ENCODE results near the gene ATRIP.

Gene ATRIP

GRCh38 chr3:48470286-48470685, 23.7 kb downstream of the ATRIP start:
- Histone ChIP-seq H4K20me1 (ENCODE audit: insufficient read depth, low read length) (no peaks in the 10 kb centered on the region), H3K9me2 (ENCODE audit: low read depth, low read length) (no peaks in the 10 kb centered on the region), H3K79me2 (ENCODE audit: insufficient read depth, low read length) (no peaks in the 10 kb centered on the region), H3F3A (ENCODE audit: insufficient read depth, low read length) (no peaks in the 10 kb centered on the region), H3K36me3 (ENCODE audit: insufficient read depth, low read length) (peaks cover 34% of the 10 kb centered on the region; the same call in 1 of the 2 replicates), H3K27ac (ENCODE audit: low read depth, low read length, poor library complexity, severe bottlenecking) (peak overlapping the region; percentile 75), H3K9me3 (ENCODE audit: low read length) (no peaks in the 10 kb centered on the region), H3K9ac (ENCODE audit: low read length) (peak overlapping the region; percentile 48; the same call in 1 of the 2 replicates), H2AFZ (ENCODE audit: low read length) (no peak overlapping the region), H3K4me3 (ENCODE audit: low read depth, low read length, poor library complexity, severe bottlenecking) (peak overlapping the region; percentile 35), H3K27me3 (ENCODE audit: insufficient read depth, low read length) (no peaks in the 10 kb centered on the region), H3K4me2 (ENCODE audit: low read length) (peak overlapping the region; percentile 82), H3K4me1 (ENCODE audit: insufficient read depth, low read length, severe bottlenecking) (peaks cover 75% of the 10 kb centered on the region)
- TF ChIP-seq EZH2 (IDR thresholded peaks at IDR 0.05; ENCODE audit: borderline replicate concordance, low read length) = no peak
- TF ChIP-seq CTCF (IDR thresholded peaks at IDR 0.05; ENCODE audit: low read length) = no peak

- Histone ChIP-seq H3K4me3 (ENCODE audit: low read depth, low read length, poor library complexity, severe bottlenecking) (peak overlapping the region; percentile 66), H4K20me1 (ENCODE audit: insufficient read depth, low read length) (no peaks in the 10 kb centered on the region), H3K9ac (ENCODE audit: low read length) (peak overlapping the region; percentile 74), H3K27ac (ENCODE audit: low read depth, low read length, poor library complexity, severe bottlenecking) (peak overlapping the region; percentile 86), H3K4me2 (ENCODE audit: low read length) (peak overlapping the region; percentile 67), H3K9me3 (ENCODE audit: low read length) (no peaks in the 10 kb centered on the region), H3K9me2 (ENCODE audit: low read depth, low read length) (no peaks in the 10 kb centered on the region), H2AFZ (ENCODE audit: low read length) (no peak overlapping the region), H3K36me3 (ENCODE audit: insufficient read depth, low read length) (peaks cover 26% of the 10 kb centered on the region; the same call in 1 of the 2 replicates), H3K79me2 (ENCODE audit: insufficient read depth, low read length) (no peaks in the 10 kb centered on the region), H3K4me1 (ENCODE audit: insufficient read depth, low read length, severe bottlenecking) (peaks cover 60% of the 10 kb centered on the region), H3K27me3 (ENCODE audit: insufficient read depth, low read length) (no peaks in the 10 kb centered on the region), H3F3A (ENCODE audit: insufficient read depth, low read length) (no peaks in the 10 kb centered on the region)
- no peak for TF ChIP-seq CTCF (IDR thresholded peaks at IDR 0.05; ENCODE audit: low read length)
- TF ChIP-seq EZH2 (IDR thresholded peaks at IDR 0.05; ENCODE audit: borderline replicate concordance, low read length) = no peak
Measured at GRCh38 chr3:48472673-48472922, 26.1 kb downstream of the ATRIP start.

DNA sequence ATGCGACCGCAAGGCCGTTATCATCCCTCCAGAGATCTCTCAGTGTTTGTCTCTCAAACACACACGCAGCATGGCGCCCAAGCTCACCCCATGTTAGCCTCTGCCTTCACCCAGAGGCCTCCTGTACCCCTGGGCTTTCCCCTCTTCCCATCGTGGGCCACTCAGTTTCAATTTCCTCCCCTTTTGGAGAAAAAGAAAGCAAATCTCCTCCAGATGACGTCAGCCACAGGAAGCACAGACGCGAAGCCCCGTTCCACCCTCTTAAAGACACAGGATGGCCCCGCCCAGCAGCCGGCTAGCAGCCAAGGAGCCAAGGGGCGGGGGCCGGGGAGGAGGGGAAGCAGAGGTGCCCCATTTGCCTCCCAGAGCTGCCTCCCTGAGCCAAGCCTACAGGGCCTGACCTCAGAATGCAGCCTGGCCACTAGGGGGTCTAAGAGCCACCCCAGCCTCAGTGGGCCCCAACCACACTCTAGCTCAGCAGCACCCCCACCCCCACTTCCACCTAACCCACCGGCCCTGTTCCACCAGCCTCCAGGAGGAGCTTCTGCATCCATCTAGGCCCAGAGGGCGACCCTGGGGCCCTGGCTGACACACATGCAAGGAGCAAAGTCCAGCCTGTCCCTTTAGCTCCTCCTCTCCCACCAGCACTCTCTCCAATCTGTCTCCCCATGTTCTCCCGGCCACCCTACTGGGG, 26.5 kb downstream of the ATRIP start:
- H3K9ac ChIP-seq (ENCODE audit: low read length) = peak overlapping the region; percentile 74
- peak overlapping the region; percentile 9; the same call in 1 of the 2 replicates for H2AFZ ChIP-seq (ENCODE audit: low read length)
- peak overlapping the region; percentile 67 for H3K4me2 ChIP-seq (ENCODE audit: low read length)
- peak; percentile 73 for TF ChIP-seq CTCF (IDR thresholded peaks at IDR 0.05; ENCODE audit: low read length)
- no peak for TF ChIP-seq EZH2 (IDR thresholded peaks at IDR 0.05; ENCODE audit: borderline replicate concordance, low read length)
- peak overlapping the region; percentile 86 for H3K27ac ChIP-seq (ENCODE audit: low read depth, low read length, poor library complexity, severe bottlenecking)
- peak overlapping the region; percentile 66 for H3K4me3 ChIP-seq (ENCODE audit: low read depth, low read length, poor library complexity, severe bottlenecking)
- no peaks in the 10 kb centered on the region for H3K9me2 ChIP-seq (ENCODE audit: low read depth, low read length)
- peaks cover 60% of the 10 kb centered on the region for H3K4me1 ChIP-seq (ENCODE audit: insufficient read depth, low read length, severe bottlenecking)
- H3K79me2 ChIP-seq (ENCODE audit: insufficient read depth, low read length) = no peaks in the 10 kb centered on the region
- no peaks in the 10 kb centered on the region for H3K27me3 ChIP-seq (ENCODE audit: insufficient read depth, low read length)
- no peaks in the 10 kb centered on the region for H3F3A ChIP-seq (ENCODE audit: insufficient read depth, low read length)
- peaks cover 21% of the 10 kb centered on the region; the same call in 1 of the 2 replicates for H3K36me3 ChIP-seq (ENCODE audit: insufficient read depth, low read length)
- no peaks in the 10 kb centered on the region for H4K20me1 ChIP-seq (ENCODE audit: insufficient read depth, low read length)
- H3K9me3 ChIP-seq (ENCODE audit: low read length) = no peaks in the 10 kb centered on the region

Measured in OCI-LY1 (cell line).